Measurements from ENCODE around the gene G6PC2.
"Not testable (repeated sequence)": the region's sequence is repeated elsewhere in the genome, so short reads cannot be mapped to it uniquely, and the experiment has no call there.

The G6PC2 gene

DNA sequence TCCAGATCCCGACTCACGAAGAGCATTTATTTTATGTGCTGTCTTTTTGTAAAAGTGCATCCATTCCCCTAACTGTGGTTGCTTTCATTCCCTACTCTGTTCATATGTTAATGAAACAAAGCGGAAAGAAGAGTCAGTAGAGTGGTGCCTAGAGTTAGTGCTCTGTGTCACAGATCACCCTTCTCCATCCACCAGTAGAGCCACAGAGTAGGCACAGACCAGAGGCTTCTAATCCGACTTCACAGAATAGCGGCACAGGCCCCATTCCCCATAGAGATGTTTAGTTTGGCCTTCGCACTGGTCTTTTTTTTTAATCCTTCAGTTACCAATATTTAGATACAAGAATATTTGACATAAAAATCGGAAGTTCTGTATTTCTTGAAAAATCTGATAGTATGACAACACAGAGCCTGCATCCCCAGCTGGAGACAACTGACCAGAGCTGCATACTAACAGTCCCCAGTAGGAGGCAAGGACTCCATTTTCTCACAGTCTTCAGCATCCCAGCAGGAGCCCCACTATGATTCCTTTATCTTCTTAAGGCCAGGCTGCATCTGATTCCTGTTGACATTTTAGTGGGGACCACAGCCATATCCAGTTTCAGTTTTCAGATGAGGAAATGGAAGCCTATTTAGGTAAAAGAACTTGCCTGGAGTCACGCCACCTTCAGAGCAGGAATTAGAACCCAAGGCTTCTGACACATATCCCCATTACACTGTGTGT is 7.0 kb downstream of the G6PC2 start:
- DNase-seq (ENCODE audit: low read depth), result no peak

DNA sequence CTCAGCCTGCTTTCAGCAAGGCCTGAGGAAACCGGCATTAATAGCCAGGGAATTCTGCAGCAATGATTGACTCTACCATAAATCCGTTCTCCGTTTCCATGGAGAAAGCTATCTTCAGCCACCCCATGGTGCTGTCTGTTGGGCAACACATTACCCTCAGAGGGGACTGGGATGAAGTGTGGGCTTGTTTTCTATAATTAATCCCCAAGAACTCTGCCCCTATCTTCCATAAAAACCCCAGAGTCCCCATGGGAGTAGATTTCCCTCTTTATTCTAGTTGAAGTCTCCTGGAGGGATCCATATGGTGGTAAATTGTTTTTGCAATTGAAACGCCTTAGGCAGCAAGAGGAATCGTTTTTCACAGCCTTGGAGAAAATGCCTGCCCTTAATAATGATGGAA is 9.2 kb downstream of the G6PC2 start:
- no peak for DNase-seq (ENCODE audit: low read depth)

DNA sequence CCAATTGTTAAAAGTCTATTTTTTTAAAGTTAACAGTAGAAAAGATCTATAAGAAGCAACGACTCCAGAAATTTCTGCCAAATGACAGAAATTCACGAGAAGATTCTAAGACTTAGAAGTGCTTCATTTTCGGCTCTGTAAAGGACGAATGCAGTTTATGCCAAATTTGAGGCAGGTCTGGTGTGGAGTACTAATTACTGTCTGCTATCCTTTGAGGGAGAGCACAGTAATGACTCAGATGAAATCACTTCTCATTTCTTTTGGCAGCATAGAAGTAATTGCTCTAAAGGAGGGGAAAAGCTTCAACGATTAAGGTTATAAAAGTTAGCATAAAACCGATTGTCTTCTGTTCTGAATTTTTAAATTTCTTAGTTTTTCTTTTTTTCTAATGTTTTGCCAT is 11.4 kb downstream of the G6PC2 start:
- DNase-seq (ENCODE audit: low read depth), result no peak

DNA sequence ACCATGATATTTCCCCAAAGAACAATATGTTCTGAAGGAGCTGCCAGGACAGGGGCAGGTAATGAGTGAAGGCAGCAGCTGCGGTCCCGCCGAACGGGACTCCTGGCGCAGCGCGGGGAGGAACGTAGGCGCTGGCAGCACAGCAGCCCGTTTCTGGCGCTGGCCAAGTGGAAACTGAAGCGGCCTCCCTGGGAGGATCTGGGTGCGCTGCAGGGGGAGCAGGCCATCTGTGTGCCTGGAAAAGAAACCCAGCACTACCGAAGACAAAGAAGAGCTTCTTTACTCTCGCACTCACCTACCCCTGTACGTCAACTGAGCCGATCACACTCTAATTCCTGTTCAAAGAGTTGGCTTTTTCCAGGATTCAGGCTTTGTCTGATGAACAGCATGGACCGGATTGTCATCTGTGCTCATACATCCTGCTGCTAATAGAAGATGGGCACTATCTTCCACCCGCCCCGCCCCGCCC is 11.8 kb downstream of the G6PC2 start:
- DNase-seq (ENCODE audit: low read depth), result no peak

DNA sequence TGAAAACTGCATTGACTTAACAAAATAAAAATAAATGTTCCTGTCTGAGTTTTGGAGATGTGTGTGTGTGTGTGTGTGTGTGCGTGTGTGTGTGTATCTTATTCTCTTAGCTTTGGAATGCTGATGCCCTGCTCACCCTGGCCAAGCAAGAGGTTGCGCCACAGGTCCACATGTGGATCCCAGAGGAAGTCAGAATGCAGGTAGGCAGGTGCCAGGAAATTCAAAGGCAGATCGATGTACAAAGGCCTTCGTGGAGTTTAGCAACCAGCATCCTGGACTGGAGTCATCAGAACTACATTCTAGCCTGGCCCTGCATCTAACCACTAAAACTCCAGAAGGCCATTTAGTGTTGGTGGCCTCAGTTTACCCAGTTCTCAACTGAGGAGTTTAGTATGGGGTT is 12.4 kb downstream of the G6PC2 start:
- DNase-seq (ENCODE audit: low read depth), result no peak

DNA sequence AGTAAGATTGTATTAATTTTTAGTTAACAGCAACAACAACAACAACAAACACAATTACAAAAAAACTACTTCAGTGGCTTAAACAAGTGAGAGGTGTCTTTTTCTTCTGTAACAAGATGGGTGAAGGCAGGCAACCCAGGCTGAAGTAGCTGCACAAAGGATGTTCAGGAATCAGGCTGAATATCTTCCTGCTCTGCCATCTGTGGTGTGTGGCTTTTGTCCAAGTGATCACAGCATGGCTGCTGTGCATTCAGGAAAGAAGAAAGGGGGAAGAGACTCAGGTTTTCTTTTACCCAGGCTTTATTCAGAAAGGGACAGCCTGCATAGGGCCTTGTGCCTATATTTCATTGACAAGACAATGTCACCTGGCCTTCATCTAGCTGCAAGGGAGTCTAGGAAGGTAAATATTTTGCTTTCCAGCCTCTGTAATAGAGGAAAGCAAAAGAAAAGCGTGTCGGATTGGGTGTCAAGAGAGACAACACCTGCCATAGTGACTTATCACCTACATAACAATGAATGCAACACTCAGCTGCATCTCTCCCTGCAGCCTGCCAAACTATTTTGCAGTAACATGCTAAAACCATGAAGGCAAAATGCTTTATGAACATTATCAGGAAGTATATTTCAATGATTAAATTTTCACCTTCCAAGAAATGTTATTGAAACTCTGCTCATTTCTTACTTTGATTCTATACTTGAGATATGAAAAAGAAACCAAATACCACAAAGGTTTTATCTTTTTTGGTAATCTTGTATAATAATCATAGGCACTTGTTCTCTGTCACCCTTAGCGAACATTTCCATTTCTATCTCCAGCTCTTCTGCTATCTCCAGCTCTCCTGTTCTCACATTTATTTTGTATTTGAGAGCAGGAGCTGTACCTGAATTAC is 14.6 kb downstream of the G6PC2 start:
- no peak for DNase-seq (ENCODE audit: low read depth)

DNA sequence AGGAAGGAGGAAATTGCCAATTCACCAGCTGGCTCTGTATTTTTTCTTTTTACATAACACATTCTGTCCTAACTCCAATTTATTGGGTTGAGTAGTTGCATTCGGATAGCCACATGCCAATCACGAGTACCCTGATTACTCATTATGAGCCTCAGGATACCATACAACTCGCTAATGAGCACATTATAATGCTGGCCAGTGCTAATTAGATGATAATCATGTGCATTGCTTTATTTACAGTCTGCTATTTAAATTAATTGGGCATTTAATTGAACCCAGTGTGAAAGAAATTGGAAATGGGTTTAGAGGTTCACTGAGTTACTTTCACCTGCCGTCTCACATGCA is 15.2 kb downstream of the G6PC2 start:
- no peak for DNase-seq (ENCODE audit: low read depth)

DNA sequence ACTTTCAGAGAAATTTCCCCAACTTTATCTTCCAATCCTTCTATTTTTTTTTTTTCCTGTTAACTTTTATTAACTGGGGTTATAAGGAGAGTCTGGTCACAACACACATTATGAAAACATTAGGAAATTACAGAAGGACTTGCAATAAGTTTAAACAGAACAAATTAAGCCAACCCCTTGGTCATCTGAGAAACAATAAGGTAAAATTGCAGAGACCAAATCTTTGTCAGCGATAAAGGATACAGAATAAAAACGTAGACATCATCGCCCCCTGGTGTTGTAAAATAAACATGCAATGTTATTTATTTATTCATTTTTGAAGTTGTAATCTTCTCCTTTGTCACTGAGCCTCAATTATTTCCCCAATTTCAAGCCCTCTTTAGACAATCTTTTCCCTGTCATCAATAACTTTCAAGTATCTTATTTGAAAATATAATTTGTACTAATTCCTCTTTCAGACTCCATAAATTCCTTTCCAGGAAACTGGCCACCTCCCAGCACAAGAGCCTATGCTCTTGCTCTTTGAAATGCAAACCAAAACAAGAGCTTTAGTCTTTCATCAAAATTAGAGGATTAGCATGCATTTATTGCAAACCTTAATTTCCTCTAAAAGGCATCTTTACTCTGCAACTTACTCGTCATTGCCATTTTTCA is 19.5 kb downstream of the G6PC2 start:
- DNase-seq (ENCODE audit: low read depth), result no peak

DNA sequence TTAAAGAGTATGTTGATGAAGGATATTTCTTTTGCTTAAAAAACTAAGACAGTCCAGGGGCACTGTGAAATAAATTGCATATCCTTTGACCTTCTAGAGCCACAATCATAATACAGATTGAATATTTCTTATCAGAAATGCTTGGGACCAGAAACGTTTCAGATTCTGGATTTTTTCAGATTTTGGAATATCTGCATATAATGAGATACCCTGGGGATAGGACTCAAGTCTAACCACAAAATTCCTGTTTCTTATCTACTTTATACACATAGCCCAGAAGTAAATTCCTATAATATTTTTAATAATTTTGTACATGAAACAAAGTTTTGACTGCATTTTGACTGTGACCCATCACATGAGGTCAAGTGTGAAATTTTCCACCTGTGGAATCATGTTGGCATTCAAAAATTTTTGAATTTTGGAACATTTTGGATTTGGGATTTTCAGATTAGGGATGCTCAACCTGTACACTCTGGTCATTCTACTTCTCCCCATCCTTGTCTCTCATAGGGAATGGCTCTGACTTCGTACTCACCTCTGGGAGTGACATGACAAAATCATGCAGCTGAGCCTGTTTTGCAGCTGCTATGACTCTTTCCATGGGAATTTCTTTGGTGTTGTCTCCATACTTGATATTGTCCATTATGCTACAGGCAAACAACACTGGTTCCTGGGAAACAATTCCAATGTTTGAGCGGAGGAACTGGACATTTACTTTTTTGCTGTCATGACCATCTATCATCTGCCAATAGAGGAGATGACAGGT is 25.7 kb downstream of the G6PC2 start:
- DNase-seq (ENCODE audit: low read depth), result no peak

DNA sequence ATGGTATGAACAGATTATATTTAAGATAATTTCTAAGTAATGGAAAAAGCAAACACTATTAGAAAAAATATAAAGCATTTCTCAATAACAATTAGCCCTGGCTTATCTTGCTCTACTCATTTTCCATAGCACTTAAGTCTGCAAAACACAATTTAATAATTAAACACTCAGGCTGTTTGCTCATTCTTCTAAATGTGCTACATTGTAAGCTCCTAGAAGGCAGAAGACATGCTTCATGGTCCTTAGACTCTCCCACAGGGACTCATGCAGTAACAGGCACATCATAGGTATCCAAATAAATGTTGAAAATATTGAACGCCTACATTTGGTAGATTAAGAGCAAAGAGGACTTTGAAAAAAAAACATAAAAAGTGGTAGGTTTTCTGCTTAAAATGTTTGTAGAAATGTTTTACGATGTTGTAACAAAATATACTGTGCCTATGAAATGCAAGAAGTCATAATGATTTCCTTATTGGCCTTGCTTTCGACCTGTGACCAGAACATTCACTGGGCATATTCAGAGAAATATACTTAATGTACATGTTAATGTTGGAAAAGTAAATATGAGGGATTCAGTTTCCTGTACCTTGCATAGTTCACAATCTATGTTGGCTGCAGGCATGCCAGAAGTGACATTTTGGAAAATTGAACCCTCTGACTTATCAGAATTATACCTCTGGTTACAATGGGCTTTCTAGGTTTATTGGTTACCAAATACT is 27.2 kb downstream of the G6PC2 start:
- DNase-seq (ENCODE audit: low read depth), result no peak

DNA sequence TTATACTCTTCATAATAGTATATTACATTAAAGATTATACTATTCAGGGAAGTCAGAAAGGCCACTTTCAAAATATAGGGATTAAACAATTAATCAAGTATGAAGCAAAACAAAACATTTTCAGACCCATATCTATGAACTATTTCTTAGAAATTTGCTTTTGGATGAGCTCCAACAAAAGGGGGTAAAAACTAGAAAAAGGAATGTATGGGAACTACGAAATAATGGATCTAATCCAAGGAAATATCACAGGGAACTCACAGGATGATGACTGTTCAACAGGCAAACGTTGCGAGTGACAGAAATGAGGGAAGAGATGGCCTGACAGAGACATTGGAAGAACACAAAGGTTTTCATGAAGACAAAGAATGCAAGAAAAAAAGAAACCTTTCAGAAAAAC is 27.9 kb downstream of the G6PC2 start:
- DNase-seq (ENCODE audit: low read depth), result no peak

DNA sequence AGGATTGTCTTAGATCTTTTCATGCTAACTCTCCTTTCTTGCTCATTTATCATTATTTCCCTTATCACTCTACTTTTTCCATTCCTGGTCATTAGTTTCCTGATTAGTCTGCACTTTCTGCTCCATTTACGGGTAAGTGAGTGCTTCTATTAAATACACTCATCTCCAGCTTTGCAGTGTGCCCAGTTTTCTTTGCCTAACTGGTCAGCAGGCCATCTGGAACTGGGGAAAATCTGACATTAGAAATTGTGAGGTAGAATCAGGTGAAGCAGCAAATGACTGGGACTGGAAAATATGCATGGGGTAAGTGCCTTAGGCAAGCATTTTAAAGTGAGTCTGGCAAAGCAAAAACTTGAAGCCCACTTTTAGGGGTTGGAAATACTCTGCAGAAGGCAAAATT is 29.2 kb downstream of the G6PC2 start:
- DNase-seq (ENCODE audit: low read depth), result no peak

DNA sequence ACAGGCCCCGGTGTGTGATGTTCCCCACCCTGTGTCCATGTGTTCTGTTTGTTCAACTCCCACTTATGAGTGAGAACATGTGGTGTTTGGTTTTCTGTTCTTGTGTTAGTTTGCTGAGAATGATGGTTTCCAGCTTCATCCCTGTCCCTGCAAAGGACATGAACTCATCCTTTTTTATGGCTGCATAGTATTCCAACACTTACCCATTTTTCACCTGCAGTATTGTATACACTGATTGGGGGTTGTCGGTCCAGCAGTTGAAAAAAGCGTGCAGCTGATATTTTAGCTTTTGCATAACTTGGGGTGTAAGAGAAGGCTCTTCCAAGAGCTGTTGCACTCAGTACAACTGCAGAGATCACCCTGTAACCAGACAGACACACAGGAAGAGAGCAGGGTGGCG is 31.1 kb downstream of the G6PC2 start:
- DNase-seq (ENCODE audit: low read depth), result not testable (repeated sequence)

DNA sequence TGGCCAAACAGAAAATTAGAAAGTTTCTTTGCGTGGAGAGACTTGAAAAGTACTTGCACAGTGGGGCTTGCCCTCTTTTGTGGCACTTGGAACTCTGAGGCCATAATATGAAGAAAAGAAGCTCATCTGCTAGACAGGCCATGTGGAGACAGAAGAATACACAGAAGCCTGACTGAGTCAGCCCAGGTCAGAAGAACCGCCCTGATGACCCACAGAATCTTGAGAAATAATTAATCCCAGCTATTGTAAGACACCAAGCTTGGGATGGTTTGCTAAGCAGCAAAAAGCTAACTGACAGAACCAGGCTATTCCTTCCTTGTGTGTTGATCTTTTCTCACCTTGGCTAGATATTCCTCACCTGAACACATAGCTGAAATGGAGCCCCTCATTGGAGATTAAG is 33.7 kb downstream of the G6PC2 start:
- no peak for DNase-seq (ENCODE audit: low read depth)

DNA sequence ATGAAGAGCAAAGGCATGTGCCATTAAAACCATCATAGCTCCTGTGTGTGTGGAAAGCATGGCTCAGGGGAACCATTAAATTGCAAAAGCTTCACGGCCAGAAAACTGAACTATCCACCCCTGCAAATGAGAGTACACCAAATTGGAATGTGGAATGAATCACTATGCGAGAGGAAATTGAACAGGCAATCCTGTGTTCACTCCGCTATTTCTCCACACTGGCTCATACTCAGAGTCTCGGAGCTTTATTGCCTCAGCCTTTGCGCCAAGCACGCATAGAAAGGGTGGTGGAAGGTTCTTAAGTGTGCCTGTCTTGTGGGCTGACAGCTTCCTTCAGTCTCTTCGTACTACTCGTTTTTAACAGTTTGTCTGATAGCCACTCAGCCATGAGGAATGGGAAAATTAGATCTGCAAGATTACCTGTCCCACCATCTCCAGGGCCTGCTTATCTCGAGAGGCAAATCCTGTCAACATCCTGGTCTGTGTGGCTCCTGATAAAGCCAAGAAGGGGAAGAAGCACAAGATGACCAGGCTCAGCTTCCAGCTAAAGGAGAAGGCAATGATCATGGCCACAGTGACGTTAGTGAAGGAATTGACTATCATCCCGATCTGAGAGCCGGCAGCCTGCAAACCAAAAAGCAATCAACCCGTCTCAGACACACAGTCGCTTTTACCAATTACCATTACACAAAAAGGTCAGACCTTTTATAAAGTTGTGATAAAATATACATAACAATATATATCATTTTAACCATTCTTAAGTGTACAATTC is 34.9 kb downstream of the G6PC2 start:
- DNase-seq (ENCODE audit: low read depth), result no peak

DNA sequence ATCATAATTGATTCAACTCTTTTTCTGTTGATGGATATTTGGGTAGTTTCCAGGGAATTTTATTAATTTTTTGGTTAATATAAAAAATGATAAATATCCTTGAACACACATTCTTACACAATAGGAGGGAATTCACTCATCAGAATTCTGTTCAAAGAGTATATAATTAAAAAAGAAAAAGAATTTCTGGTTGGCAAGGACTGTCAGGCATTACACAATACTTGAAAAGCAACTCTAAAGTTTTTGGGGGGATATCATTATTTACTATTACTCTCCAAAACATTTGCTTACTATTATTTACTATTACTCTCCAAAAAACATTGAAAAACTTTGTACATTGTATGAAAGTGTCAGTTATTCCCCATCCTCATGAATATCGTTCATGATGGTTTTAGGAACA is 38.0 kb downstream of the G6PC2 start:
- no peak for DNase-seq (ENCODE audit: low read depth)

DNA sequence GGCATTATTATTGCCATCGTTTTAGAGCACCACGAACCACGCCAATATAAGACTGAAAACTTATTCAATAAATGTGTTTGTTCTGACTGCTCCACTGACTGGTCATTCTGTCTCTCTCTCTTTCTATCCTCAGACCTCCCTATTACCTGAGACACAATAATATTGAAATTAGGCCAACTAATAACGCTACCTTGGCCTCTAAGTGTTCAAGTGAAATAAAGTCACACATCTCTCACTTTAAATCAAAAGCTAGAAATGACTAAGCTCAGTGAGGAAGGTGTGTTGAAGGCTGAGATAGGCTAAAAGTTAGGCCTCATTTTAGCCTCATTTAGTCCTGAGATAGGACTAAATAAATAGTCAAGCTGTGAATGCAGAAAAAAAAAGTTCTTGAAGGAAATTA is 38.8 kb downstream of the G6PC2 start:
- DNase-seq (ENCODE audit: low read depth), result no peak

DNA sequence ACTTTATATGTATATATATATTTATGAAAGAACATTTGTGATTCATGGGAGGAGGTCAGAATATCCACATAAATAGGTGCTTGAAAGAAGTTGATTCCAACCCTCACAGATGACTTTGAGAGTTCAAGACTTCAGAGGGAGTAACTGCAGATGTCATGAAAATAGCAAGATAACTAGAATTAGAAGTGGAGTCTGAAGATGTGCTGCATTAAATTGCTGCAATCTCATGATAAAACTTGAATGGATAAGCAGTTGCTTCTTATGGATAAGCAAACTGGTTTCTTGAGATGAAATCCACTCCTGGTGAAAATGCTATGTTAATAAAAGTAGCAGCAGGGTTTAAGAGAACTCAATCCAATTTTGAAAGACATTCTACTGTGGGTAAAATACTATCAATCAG is 40.2 kb downstream of the G6PC2 start:
- no peak for DNase-seq (ENCODE audit: low read depth)

DNA sequence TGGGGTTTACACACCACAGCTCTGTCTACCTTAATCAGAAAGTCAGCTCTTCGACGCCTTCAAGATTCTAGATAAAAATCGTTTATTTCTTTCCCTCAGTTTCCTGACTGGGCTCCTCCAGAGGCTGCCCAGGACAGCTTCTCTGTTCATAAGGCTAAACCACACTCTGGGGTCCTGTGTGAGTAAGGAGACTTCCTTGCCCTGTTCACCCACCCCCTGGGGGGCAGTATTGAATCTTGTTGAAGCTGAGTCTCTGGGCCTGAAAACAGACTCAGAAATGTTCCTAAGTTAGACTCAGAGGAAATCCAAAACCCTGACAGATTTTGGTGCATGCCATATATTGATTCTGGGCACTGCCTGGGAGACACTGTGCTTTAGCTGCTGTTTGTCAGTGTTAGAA is 43.0 kb downstream of the G6PC2 start:
- no peak for DNase-seq (ENCODE audit: low read depth)

DNA sequence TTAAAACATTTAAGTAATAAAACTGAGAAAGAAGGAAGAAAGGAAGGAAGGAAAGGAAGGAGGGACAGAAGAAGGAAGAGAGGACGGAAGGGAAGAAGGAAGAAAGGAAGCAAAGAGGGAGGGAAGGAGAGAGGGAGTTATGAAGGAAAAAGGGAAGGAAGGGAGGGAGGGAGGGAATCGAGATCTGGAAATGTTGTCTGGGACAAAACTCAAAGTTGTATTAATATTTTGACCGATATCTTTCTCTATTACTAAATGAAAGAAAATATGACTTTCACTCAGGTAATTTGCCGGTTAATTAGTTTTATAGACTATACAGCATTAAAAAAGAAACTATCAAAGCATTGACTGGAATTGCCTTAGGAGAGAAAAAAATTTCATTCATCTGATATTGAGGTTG is 44.4 kb downstream of the G6PC2 start:
- DNase-seq (ENCODE audit: low read depth), result no peak

All from stimulated activated CD8-positive, alpha-beta memory T cell treated with anti-CD3 and anti-CD28 coated beads, Interleukin-7, amount 100 ng/mL, for 24 hours (primary cell).